HG02840 (cell line): ENCODE data around the gene RPS6KA2.
"Not testable (repeated sequence)": the region's sequence is repeated elsewhere in the genome, so short reads cannot be mapped to it uniquely, and the experiment has no call there.

Source experiments
- ATAC-seq: cut with Tn5 transposase; IDR thresholded peaks from one replicate; pipeline ENCODE4 v1.9.1; 2021; ENCODE audit warnings: mild to moderate bottlenecking, moderate library complexity, moderate number of reproducible peaks; ENCODE audit not compliant: unreplicated experiment, low FRiP score

Gene RPS6KA2

DNA sequence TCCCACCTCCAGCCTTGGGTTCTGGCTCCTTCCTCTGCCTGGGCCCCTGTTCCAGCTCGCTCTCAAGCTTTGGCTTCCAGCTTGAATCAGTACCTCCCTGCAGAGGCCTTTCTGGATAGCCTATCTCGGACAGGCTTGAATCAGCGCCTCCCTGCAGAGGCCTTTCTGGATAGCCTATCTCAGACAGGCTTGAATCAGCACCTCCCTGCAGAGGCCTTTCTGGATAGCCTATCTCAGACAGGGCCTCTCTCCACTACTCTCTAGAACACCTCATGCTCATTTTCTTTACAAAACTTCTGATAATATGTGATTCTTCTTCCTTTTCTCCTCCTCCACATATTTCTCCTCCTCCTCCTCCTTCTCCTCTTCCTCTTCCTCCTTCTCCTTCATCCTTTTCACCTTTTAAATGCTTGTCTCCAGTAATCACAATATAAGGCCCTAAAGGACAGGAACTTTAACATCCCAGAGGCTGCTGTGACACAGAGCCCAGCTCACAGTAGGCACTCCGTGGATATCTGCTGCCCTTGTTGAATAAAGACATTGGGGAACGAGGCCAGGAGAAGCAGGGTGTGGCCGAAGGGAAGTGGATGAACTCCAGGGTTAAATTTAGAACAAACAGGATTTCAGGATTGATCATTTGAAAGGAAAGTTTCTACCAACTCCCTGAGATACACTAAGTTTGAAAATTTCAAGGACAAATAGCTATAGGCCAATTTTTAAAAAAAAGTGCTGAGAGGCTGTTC lies 9.3 kb upstream of the RPS6KA2 start:
- no peak for ATAC-seq

DNA sequence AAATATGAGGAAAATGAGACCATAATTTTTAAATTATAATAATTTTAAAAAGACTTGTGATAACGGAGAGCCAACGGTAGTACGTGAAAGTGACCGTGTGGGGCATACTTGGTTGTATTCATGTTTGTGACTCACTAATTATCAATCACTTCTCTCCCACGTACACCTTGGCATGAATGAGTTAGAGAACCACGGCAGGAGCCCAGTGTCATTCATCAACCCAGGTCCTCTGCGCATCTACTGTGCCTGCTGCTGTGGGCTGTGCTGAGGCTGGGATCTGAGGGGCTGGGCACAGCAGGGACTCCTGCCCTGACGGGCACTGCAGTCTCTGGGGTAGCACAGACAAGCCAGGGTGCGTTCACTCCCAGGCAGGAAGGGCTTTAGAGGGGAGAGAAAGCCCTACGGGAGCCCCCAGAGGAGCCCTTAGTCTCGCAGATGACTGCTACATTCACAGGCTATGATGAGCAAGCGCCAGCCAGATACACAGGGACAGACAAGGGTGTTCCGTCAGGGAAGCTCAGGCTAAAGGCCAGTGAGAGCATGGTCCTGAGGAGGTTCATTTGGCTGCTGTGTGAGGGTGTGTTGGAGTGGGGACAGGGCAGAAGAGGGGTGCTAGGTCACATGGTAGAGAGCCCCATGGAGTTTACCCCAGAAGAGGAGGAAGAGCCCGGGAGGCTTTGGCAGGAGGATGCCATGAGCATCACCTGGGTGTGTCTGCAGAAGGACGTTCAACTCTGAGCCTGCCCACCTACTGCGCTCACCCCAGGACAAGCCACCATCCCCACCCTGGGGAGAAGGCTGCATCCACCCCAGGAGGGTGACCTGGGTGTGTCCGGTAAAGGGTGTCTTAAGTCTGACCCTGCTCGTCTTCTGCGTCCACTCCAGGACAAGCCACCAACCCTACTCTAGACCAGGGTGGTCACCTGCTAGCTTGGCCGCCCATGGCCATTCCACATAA lies 8.2 kb upstream of the RPS6KA2 start:
- no peak for ATAC-seq

DNA sequence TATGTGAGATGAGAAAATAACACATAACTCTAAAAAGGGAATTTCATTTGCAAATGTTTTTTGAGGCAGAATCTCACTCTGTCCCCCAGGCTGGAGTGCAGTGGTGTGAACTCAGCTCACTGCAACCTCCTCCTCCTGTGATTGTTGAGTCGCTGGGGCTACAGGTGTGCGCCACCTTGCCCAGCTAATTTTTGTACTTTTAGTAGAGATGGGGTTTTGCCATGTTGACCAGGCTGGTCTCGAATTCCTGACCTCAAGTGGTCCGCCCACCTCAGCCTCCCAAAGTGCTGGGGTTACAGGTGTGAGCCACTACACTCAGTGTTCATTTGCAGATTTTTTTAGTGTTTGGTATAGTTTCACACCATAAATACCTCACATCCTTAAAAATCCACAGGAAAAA lies 7.5 kb upstream of the RPS6KA2 start:
- ATAC-seq: not testable (repeated sequence)

DNA sequence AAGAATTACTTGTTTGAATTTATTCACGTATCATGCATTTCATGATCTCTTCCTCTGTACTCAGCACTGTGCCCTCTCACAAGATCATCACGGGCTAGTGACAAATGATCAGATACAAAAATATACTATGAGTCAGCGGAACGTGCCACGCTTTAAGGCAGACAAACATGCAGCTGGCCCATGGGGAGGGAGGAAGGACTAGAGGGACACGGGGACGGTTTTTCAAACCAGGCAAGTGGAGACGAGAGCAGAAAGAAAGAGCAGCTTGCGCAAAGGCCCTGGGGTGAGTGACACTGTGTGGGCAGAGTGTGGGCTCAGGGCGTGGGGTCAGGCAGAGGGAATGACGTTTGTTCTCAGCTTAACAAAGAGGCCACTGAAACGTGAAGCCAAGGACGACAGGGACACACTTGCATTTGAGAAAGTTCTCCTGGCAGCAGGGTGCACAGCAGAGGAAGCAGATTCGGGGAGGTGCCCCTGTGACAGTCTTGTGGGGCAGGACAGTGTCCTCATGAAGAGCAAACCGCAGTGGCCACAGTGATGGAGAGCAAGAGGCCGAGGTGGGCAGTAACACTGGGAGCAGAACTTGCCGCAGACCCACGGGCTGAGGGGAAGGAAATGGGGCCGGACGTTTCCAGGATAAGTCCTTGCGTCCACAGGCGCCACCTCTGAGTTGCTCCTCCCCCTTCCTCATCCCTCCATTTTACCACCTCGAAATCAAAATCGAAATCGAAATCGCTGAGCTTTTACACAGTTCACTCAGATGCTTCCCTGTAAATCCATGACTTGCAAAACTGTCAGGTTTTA lies 6.9 kb upstream of the RPS6KA2 start:
- no peak for ATAC-seq

DNA sequence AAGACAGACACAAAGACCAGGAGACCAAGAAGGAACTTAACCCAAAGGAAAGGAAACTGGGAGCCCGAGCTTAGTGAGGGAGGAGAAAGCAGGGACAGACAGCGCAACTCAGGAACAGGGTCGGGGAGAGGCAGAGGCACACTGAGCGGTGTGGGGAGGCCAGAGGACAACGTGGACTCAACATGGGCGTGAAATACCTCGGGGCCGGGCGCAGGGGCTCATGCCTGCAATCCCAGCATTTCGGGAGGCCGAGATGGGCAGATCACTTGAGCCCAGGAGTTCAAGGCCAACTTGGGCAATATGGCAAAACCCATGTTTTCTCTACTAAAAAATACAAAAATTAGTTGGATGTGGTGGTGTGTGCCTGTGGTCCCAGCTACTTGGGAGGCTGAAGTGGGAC lies 5.7 kb upstream of the RPS6KA2 start:
- ATAC-seq: no peak

DNA sequence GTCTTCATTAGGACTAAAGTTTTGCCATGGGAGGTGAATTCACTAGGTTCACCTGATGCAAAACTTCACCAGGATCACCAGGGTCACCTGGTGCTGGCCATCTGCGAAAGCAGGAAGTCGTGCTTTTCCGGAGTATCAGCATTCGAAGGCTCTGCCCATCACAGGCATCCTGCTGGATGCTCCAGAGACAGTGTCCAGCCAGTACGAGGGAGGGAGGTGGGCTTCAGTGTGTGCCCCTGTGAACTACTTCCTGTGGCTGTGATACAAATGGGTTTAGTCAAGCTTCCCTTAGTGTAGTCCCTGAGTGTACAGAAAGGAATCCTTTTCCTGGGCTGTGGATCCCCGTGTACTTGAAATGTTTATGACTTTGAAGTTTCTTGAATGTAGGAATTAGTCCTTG lies 3.4 kb upstream of the RPS6KA2 start:
- ATAC-seq: no peak

DNA sequence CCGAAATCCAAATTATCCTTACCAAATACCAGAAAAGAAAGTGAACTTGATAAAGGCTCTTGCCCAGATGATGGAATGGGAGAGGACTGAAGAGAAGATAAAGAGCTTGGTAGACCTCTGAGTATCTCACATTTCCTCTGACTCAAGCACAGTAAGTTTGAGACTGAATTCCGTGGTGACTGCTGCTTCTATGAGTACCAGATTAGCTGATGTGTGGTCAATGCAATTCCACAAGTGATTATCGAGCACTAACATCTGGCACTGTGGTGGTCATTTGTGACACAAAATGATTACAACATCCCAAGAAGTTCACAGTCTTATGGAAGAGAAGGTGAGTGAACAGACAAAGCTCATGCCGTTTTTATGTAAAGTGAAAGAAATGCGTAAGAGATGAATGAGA lies 2.6 kb upstream of the RPS6KA2 start:
- ATAC-seq: no peak

DNA sequence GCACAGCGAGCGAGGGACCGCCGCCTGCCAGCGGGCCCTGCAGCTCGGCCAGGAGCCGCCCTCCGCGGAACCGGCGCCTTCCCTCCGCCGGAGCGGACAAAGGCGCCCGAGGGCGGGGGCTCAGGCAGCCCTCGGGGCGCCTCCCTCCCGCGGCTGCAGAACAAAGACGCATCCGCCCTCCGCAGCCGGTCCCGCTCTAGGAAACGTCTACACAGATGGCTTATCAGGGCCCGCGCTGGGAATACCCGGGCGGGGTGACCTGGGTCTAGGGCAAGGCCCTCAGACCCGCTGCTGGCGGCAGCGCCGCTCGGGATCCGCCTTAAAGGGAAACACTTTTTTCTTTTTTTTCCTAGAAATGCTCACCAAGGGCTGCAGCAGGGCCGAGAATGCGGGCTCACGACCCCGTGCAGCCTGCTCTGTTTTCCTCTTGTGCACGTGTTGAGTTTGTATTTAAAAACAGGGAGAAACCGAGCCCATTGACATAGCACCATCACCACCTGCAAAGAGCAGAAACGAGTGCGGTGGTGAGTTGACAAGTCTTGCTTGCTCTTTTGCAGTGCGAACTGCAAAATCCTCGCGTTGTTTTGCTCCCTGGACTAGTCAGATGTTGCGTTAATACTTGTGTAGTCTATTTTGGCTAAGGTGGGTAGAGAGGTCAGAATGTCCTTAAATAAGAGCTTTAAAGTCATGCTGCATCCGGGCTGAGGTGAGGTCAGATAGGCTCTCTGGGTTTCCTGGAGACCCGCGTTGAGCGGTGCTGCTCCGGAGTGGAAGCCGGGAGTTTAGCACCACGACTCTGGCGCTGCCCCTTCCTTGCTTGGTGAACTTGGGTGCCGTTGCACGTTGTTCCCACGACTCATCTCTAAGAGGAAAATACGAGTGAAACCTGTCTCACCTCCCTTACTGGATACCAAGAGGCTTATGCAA lies 1.1 kb upstream of the RPS6KA2 start:
- peak; percentile 28 for ATAC-seq

DNA sequence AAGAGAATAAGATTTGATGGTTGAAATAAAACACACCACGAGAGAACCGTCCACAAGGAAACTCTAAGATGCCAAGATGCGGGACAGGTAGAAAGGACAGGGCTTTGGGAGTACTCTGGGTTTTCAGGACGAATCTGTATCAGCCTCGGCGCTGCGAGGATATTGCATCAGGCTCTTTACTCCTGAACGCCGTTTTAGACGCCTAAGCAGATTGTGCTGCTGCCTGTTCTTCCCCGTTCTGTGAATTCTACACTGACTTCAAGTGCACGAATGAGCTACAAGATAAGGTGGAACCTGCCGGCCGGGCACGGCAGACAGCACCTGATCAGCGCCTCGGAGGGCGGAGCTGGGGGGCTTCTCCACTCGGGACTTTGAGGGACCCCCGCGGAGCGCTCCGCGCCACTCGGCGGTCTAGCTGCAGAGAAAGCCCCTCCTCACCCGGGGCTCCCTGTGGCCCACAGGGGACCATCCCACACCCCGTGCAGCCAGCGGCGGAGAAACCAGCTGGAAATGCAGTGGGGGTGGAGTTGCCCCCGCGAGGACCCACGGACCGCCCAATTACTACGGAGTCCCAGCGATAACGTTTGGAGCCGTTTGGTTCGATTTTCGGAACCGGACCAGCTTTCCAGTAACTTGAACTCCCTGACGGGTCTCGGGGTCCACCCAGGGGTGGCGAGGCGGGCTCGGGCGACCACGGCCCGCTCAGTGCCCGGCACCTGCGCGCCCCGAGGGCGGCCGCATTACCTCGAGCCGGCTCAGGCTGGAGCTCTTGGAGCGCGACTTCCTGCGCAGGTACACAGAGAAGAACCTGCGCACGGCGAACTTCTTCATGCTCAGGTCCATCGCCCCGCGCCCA lies 646 bp downstream of the RPS6KA2 start:
- ATAC-seq: peak; percentile 4

DNA sequence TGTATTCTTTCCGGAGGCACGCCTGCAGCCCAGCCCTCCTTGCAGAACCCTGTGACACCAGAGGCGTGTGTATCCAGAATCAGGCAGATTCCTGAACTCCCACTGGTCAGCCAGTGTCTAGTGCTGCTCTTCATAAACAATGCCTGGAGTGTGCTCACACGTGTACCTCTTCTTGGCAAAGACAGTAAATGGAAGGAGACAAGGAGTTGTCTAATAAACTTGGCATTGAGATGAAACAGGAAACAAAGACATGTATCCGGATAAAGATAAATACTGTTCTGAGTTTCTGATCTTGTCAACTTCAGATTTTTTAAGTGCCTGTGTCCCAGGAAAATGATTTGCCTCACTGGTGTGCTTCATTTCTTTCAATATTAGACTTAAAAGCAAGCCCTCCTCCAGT lies 1.7 kb downstream of the RPS6KA2 start:
- no peak for ATAC-seq

DNA sequence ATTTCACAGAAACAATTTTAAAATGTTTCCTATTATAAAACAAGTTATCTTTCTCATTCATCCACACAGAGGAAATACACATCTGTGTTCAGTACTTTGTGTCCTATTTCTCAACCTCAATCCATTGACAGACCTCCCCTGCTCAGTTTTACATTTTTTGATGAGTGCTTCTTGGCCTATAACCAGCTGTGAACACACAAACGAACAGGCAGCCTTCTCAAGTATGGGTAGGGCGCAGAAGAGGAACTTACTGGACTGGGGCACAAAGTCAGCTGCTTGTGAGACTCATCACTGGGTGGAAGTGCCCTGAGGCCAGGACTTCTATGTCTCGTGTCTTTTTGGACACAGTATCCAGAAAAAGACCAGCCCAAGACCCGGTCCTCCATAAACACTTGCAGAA lies 2.8 kb downstream of the RPS6KA2 start:
- ATAC-seq: no peak

DNA sequence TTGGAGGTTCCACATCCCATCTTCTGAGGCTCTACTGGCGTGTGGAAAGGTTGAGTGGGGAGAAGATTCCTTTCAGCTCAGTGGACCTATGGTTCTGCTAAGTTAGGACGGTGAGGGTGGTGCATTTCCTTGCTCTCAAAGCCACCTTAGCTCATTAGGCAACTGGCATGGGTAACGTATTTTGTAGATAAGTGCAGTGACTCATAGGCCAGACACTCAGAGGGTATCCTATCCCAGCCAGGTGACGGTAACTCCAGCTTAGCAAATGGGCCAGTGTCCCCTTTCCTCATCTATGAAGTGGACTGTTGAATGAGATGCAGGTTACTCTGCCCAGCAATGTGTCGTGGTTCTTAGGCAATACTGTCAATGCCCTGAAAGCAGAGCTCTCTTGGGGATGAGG lies 3.7 kb downstream of the RPS6KA2 start:
- ATAC-seq: no peak

DNA sequence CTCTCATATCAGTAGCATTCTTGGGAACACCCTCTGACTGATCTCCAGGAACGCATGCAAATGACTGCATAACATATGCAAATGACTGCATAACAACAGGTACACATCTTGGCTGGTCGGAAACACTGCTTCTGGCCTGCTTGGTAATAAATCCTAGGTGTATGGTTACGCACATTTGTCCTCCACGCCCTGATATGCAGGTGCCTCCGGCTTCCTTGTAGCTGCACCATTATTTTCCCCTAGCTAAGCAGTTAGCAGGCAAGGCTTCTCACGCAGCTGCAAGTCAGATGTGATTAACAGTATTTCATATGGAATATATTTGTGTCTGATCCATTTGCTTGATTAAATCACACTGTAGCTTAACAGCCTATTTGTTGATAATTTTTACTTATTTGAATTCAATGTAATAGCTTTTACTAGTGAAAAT lies 5.9 kb downstream of the RPS6KA2 start:
- no peak for ATAC-seq

DNA sequence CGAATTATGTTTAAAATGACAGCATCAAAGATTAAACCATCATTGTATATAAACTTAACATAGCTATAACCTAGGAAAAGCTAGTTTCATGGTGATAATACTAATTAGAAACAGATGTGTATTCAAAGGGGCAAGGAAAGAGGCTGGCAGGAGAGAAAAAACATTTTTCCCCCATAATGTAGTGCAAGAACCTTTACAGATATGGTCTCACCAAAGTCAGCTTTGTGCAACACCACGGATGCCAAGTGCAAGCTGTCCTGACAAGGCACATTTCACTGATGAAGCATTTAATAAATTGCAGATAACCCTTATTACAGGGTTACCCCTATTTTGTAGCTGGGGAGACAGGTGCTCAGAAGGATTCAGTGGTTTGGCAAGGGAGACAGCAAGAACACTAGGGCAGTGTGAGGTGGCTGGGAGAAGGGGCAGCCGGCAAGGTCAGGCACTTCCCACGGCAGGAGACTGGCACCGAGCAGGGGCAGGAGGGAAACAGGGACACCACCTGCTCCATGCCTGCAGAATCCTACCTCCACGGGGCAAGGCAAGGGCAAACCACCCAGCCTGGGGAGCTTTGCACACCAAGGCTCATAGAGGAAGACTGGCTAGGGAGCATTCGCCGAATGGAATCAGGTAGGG lies 6.5 kb downstream of the RPS6KA2 start:
- no peak for ATAC-seq

DNA sequence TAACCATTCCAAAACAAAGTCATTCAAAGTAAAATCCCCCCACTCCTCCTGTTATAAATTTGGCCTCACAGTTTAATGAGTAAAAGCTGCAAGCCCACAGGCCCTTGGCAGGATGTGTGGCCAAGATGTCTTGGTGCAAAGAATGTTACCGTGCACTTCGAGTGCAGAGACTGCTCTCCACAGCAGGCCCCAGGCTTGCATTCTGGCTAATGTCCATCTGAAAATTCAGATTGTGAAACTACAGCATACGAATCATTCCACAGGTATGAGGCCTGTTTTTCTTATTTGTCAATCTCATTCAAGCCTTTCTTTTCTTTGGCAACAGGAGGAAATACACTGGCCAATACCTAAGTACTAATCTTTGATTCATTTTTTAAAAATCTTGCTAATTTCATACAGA lies 7.1 kb downstream of the RPS6KA2 start:
- ATAC-seq: no peak

DNA sequence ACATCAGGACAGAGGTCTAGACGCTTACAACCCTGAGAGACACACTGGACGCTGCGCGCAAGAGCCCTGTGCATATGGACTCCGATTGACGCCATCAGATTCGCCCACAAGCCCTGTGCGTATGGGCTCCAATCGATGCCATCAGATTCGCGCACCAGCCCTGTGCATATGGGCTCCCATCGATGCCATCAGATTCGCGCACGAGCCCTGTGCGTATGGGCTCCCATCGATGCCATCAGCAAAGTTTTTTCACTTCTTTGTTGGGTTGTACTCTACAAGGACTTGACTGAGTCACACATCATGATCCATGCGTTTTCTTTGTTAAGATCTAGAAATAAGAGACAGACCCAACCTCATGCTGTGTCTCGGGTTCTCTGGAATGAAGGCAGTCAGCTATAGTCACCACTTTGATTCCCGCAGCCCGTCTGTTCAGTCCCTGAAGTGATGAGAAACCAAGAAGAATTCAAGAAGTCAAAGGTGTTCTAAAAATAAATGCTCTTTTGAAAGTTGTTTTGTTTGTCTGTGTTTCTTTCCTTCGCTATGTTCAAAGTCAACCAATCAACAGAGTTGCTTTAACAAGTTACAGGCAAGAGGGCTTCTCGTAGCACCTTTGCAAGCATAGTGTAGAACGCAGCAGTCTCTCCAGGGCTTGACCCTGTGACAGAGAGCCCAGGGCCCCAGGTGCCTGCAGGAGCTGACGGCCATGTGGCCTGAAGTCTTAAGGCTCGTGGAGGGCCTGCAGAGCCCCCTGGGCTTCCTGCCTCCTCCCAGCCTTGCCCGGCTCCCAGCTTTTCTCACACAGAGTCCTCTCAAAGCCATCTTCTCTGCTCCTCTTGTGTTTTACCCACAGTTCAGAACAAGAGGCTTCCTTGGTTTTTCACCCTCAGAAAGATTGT lies 7.9 kb downstream of the RPS6KA2 start:
- no peak for ATAC-seq

DNA sequence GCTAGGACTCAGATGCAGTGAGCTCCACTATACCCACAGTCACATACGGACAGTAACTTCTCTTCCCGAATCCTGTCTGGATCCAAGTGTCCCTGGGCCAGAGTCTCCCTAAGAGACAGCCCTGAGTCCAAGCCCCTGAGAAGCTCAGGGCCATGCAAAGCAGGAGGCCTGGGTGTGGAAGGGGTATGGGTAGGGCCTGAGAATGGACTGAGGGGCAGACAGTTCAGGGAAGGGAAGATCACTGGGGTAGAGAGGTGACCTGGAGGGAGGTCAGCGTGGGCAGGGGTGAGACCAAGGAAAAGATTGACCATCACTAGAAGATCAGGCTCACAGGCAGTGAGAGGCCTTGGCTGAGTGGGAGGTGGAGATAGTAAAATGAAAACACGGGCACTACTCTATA lies 8.8 kb downstream of the RPS6KA2 start:
- no peak for ATAC-seq
